RCC 7860 (cell line): ENCODE data around the gene INSR.
"Not testable (repeated sequence)": the region's sequence is repeated elsewhere in the genome, so short reads cannot be mapped to it uniquely, and the experiment has no call there.

Experiments used
- DNase-seq: peaks from one replicate; pipeline ENCODE4 v3.0.0-alpha.2; 2015; ENCODE audit warnings: low spot score
- FAIRE-seq: peaks from 2 replicates; lab custom pipeline; 2012; peaks lifted over from hg19 to GRCh38; lab: Jason Lieb, UNC

The INSR gene

GRCh38 chr19:7293762-7294557, at the start of gene INSR:
INSR (minus strand) TSS chr19:7294414; CDS start chr19:7293891, 523 bp downstream.
- DNase-seq (no peak), FAIRE-seq (no peak)

DNA sequence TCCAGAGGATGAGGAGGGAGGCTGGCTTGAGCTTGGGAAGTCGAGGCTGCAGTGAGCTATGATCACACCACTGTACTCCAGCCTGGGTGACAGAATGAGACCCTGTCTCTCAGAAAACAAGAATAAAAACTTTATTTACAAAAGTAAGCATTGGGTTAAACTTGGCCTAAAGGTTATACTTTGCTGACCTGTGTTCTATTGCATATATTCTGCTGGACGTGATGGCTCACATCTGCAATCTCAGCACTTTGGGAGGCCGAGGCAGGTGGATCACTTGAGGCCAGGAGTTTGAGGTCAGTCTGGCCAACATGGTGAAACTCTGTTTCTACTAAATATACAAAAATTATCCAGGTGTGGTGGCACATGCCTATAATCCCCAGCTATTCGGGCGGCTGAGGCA, 47.9 kb upstream of the INSR start:
- DNase-seq (no peak), FAIRE-seq (no peak)

- peak; percentile 37 for DNase-seq
- FAIRE-seq, result no peak
Measured at GRCh38 chr19:7340959-7341837, 47.0 kb upstream of the INSR start.

GRCh38 chr19:7337380-7338194, 43.4 kb upstream of the INSR start:
- FAIRE-seq (no peak), DNase-seq (no peak)

GRCh38 chr19:7336321-7336973, 42.2 kb upstream of the INSR start:
- DNase-seq (no peak), FAIRE-seq (no peak)

GRCh38 chr19:7333198-7334118, 39.2 kb upstream of the INSR start:
- FAIRE-seq, result no peak
- DNase-seq, result no peak

DNA sequence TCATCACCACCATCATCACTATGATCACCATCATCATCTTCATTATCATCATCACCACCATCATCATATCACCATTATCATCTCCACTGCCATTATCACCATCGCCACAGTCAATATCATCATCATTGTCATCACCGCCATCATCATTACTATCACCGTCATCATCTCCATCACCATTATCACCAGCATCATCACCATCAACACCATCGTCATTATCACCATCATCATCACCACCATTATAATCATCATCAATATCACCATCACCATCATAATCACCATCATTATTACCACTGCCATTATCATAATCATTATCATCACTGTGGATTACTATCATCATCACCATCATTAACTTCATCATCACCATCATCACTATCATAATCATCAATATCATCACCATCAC, 37.2 kb upstream of the INSR start:
- DNase-seq, result no peak
- FAIRE-seq, result no peak

GRCh38 chr19:7328647-7329046, 34.4 kb upstream of the INSR start:
- no peak for DNase-seq
- no peak for FAIRE-seq

GRCh38 chr19:7327802-7328201, 33.6 kb upstream of the INSR start:
- FAIRE-seq (no peak), DNase-seq (no peak)

DNA sequence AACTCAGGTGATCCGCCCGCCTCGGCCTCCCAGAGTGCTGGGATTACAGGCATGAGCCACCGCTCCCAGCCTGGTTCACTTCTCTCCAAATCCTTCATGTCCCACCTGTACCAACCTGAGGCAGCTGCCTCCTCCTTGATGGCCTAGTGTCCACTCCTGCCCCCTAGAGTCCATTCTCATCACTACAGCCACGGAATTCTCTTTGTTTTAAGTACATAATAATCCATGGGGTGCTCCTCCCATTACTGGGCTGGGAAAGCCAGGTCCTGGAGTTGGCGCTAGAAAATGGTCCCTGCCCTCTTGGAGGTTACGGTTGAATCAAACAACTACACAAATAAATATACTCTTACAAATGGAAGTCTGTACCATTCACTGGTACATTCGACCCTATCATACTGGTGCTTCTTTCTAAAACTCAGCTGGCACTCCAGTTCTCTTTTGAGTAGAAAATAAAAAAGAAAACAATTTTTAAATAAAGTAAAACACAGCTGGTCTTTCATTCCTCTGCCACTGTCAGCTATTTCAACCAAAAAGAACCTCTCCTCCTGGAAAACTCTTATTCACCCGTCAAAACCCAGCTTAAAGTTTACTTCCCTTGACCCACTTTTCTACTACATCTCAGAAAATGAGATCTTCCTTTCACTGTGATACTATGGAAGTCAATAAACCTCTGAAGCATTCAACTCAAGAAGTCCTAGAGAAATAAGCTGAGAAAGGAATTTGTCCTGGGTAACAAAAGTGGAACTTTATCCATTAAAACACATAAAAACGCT, 32.1 kb upstream of the INSR start:
- no peak for DNase-seq
- FAIRE-seq, result no peak

DNA sequence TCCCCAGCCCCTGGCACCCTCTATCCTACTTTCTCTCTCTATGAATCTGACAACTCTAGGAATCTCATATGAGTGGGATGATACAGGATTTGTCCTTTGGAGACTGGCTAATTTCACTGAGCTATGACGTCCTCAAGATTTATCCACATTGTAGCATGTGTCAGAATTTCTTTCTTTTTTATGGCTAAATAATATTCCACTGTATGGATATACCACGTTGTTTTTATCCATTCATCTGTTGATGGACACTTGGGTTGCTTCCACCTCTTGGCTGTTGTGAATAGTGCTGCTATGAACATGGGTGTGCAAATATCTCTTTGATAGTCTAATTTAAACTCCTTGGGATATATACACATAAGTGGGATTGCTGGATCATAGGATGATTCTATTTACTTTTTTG, 24.0 kb upstream of the INSR start:
- DNase-seq (no peak), FAIRE-seq (no peak)

- DNase-seq (no peak), FAIRE-seq (no peak)
Measured at GRCh38 chr19:7312816-7313215, 18.6 kb upstream of the INSR start.

DNA sequence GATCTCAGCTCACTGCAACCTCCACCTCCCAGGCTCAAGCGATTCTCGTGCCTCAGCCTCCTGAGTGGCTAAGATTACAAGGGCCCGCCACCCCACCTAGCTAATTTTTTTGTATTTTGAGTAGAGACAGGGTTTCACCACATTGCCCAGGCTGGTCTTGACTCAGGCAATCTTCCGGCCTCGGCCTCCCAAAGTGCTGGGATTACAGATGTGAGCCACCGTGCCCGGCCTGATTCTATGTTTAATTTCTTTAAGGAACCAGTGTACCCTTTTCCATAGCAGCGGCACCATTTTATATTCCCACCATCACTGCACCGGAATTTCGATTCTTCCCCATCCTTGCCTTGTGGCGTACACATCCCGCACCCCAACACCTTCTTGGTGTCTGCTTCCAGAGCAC, 17.7 kb upstream of the INSR start:
- FAIRE-seq (no peak), DNase-seq (no peak)

- FAIRE-seq, DNase-seq: not testable (repeated sequence)
Measured at GRCh38 chr19:7308327-7308726, 14.1 kb upstream of the INSR start.

GRCh38 chr19:7307590-7308218, 13.5 kb upstream of the INSR start:
- DNase-seq (no peak), FAIRE-seq (no peak)

DNA sequence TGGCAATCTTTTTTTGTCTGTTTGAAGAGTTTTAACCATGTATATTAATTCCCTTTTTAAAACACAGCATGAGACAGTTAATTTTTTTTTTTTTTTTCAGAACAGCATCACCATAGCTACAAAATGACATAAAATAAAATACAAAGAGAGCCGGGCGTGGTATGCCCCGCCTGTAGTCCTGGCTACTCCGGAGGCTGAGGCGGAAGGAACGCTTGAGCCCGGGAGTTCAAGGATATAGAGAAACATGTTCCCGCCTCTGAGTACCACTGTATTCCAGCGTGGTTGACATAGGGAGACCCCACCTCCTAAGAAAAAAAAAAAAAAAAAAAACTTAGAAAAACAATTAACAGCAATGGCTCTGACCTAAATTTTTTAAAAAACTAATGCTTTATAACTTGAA, 10.0 kb upstream of the INSR start:
- FAIRE-seq, result no peak
- no peak for DNase-seq

DNA sequence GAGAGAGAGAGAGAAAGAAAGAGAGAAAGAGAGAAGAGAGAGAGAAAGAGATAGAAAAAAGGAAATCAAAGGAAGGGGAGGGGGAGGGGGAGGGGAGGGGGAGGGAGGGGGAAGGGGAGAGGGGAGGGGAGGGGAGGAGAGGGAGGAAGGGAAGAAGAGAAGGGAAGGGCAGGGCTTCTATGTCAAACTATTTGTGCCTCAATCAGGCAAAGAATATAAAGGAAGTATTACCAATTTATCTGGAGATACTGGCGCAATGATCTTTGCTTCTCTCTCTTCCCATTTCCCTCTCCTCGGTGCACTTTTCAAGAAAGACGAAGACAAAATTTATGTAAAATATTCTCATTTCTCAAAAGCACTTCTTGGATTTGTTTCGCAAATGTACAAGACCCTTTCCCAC, 9.3 kb upstream of the INSR start:
- DNase-seq (no peak), FAIRE-seq (no peak)

GRCh38 chr19:7301525-7301924, 7.3 kb upstream of the INSR start:
- no peak for FAIRE-seq
- no peak for DNase-seq
